B cell (primary cell): Measurements from ENCODE around the gene GFOD2.

Experiments used
- CTCF ChIP-seq: fragments of 200-600 bp; IDR thresholded peaks from one replicate; pipeline ENCODE4 v1.8.0; 2022; ENCODE audit warnings: antibody characterized with exemption, mild to moderate bottlenecking
- EZH2 ChIP-seq: IDR thresholded peaks from 2 replicates; pipeline ENCODE4 v1.6.1; 2012; ENCODE audit warnings: borderline replicate concordance, low read depth, mild to moderate bottlenecking, moderate library complexity, low read length; ENCODE audit not compliant: insufficient read depth, poor library complexity, severe bottlenecking

GRCh38 chr16:67718668-67719047, 458 bp downstream of the GFOD2 start:
- TF ChIP-seq CTCF (no peak), EZH2 (no peak)
